ENCODE measurements around the gene CORO2A. TPM values are rescaled to one million over a fixed set of nuclear protein-coding genes. Genes with fewer than 3 reads are reported as not detected.
A peak's percentile ranks its signal among the peaks of the same experiment; 100 is the strongest.
"Not testable (repeated sequence)": the region's sequence is repeated elsewhere in the genome, so short reads cannot be mapped to it uniquely, and the experiment has no call there.

The CORO2A gene
- total RNA-seq, 1 donor from 2014 or later, result 2.4 TPM

GRCh38 chr9:98132806-98133631, 59.4 kb downstream of the CORO2A start:
- no peaks in the 10 kb centered on the region for H3K27me3 ChIP-seq
- DNase-seq (ENCODE audit: low spot score), result peak; percentile 77
- Mint-ChIP-seq H3K4me1 (peaks cover 16% of the 10 kb centered on the region), H3K27me3 (ENCODE audit: insufficient read depth, low read depth) (peaks cover 11% of the 10 kb centered on the region), H3K36me3 (no peaks in the 10 kb centered on the region), H3K4me3 (no peak overlapping the region), H3K9me3 (no peaks in the 10 kb centered on the region), H3K27ac (no peak overlapping the region)
- H3K9ac ChIP-seq, result no peak overlapping the region
- no peaks in the 10 kb centered on the region for H3K36me3 ChIP-seq
- TF ChIP-seq EZH2phosphoT487 (IDR thresholded peaks at IDR 0.05), result peak; percentile 31
- TF ChIP-seq, protein P1, sequence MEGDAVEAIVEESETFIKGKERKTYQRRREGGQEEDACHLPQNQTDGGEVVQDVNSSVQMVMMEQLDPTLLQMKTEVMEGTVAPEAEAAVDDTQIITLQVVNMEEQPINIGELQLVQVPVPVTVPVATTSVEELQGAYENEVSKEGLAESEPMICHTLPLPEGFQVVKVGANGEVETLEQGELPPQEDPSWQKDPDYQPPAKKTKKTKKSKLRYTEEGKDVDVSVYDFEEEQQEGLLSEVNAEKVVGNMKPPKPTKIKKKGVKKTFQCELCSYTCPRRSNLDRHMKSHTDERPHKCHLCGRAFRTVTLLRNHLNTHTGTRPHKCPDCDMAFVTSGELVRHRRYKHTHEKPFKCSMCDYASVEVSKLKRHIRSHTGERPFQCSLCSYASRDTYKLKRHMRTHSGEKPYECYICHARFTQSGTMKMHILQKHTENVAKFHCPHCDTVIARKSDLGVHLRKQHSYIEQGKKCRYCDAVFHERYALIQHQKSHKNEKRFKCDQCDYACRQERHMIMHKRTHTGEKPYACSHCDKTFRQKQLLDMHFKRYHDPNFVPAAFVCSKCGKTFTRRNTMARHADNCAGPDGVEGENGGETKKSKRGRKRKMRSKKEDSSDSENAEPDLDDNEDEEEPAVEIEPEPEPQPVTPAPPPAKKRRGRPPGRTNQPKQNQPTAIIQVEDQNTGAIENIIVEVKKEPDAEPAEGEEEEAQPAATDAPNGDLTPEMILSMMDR (IDR thresholded peaks at IDR 0.05), result peak; percentile 14
- no peak for TF ChIP-seq EZH2 (IDR thresholded peaks at IDR 0.05)
- no peak overlapping the region for H2AFZ ChIP-seq (replicated peaks)
- H4K20me1 ChIP-seq (ENCODE audit: low read depth), result peaks cover 9% of the 10 kb centered on the region
- no peak overlapping the region for H3K4me3 ChIP-seq
- H3K79me2 ChIP-seq (ENCODE audit: low read depth), result no peaks in the 10 kb centered on the region
- peaks cover 14% of the 10 kb centered on the region for H3K4me1 ChIP-seq
- peaks cover 4% of the 10 kb centered on the region for H3F3A ChIP-seq (ENCODE audit: low read depth)
- no peak overlapping the region for H3K27ac ChIP-seq
- peak overlapping the region; percentile 50 for H3K4me2 ChIP-seq
- no peaks in the 10 kb centered on the region for H3K9me3 ChIP-seq (ENCODE audit: low read depth)

DNA sequence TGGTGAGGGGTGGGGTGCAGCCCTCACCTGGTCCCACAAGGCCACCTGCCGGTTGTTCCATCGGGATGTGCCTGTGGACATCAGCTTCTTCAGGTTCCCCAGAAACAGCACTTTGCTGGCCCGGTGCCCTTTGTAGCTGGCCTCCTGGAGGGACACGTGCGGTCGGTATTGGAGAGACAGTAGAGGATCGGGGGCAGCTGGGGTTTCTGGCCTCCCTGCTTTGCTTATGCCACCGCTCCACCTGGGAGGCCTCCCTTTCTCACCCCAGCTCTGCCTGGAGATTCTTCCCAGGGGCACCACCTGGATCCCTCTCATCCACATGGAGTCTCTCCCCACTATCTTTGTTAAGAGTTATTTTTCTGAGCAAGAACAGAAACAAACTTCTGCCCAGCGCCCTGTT, 60.3 kb downstream of the CORO2A start:
- Histone ChIP-seq H3K27ac (no peak overlapping the region), H3K36me3 (no peaks in the 10 kb centered on the region), H3K9me3 (ENCODE audit: low read depth) (no peaks in the 10 kb centered on the region), H2AFZ (replicated peaks) (no peak overlapping the region), H3F3A (ENCODE audit: low read depth) (peaks cover 4% of the 10 kb centered on the region), H3K79me2 (ENCODE audit: low read depth) (no peaks in the 10 kb centered on the region), H4K20me1 (ENCODE audit: low read depth) (peaks cover 9% of the 10 kb centered on the region), H3K4me1 (peaks cover 14% of the 10 kb centered on the region), H3K9ac (no peak overlapping the region), H3K27me3 (no peaks in the 10 kb centered on the region), H3K4me2 (no peak overlapping the region), H3K4me3 (no peak overlapping the region)
- DNase-seq (ENCODE audit: low spot score), result no peak
- H3K27me3 Mint-ChIP-seq (ENCODE audit: insufficient read depth, low read depth), result peaks cover 7% of the 10 kb centered on the region
- H3K27ac Mint-ChIP-seq, result no peak overlapping the region
- peaks cover 16% of the 10 kb centered on the region for H3K4me1 Mint-ChIP-seq
- TF ChIP-seq EZH2phosphoT487 (IDR thresholded peaks at IDR 0.05), result no peak
- TF ChIP-seq EZH2 (IDR thresholded peaks at IDR 0.05), result no peak
- TF ChIP-seq, protein P1 (IDR thresholded peaks at IDR 0.05), result no peak
- H3K9me3 Mint-ChIP-seq, result no peaks in the 10 kb centered on the region
- H3K36me3 Mint-ChIP-seq, result no peaks in the 10 kb centered on the region
- no peak overlapping the region for H3K4me3 Mint-ChIP-seq

- no peak for DNase-seq (ENCODE audit: low spot score)
These were observed 61.7 kb downstream of the CORO2A start for GRCh38 chr9:98130576-98131228.

GRCh38 chr9:98130060-98130459, 62.4 kb downstream of the CORO2A start:
- not testable (repeated sequence) for H3K4me3 ChIP-seq; H3K9ac ChIP-seq; H4K20me1 ChIP-seq (ENCODE audit: low read depth); H3K79me2 ChIP-seq (ENCODE audit: low read depth); H3K4me3 Mint-ChIP-seq; DNase-seq (ENCODE audit: low spot score); H3K9me3 ChIP-seq (ENCODE audit: low read depth); H3K9me3 Mint-ChIP-seq; H3K27ac Mint-ChIP-seq; H3K36me3 ChIP-seq; H3K27me3 ChIP-seq; H3K4me2 ChIP-seq; H2AFZ ChIP-seq (replicated peaks); H3F3A ChIP-seq (ENCODE audit: low read depth); H3K27ac ChIP-seq; H3K36me3 Mint-ChIP-seq
- H3K4me1 ChIP-seq, result peaks cover 14% of the 10 kb centered on the region
- H3K4me1 Mint-ChIP-seq, result peaks cover 16% of the 10 kb centered on the region
- H3K27me3 Mint-ChIP-seq (ENCODE audit: insufficient read depth, low read depth), result peaks cover 11% of the 10 kb centered on the region

More at GRCh38 chr9:98130576-98131228, 61.7 kb downstream of the CORO2A start:
- no peak overlapping the region for H3K9ac ChIP-seq
- Mint-ChIP-seq H3K36me3 (no peaks in the 10 kb centered on the region), H3K27ac (no peak overlapping the region), H3K4me3 (no peak overlapping the region), H3K9me3 (no peaks in the 10 kb centered on the region), H3K27me3 (ENCODE audit: insufficient read depth, low read depth) (peaks cover 11% of the 10 kb centered on the region), H3K4me1 (peaks cover 16% of the 10 kb centered on the region)
- H3K79me2 ChIP-seq (ENCODE audit: low read depth), result no peaks in the 10 kb centered on the region
- peaks cover 14% of the 10 kb centered on the region for H3K4me1 ChIP-seq
- peaks cover 9% of the 10 kb centered on the region for H4K20me1 ChIP-seq (ENCODE audit: low read depth)
- TF ChIP-seq, protein P1 (IDR thresholded peaks at IDR 0.05), result no peak
- no peak for TF ChIP-seq EZH2phosphoT487 (IDR thresholded peaks at IDR 0.05)
- TF ChIP-seq EZH2 (IDR thresholded peaks at IDR 0.05), result no peak
- H3K9me3 ChIP-seq (ENCODE audit: low read depth), result no peaks in the 10 kb centered on the region
- H3K36me3 ChIP-seq, result no peaks in the 10 kb centered on the region
- no peaks in the 10 kb centered on the region for H3K27me3 ChIP-seq
- peaks cover 4% of the 10 kb centered on the region for H3F3A ChIP-seq (ENCODE audit: low read depth)
- no peak overlapping the region for H3K4me3 ChIP-seq
- no peak overlapping the region for H3K27ac ChIP-seq
- H3K4me2 ChIP-seq, result no peak overlapping the region
- H2AFZ ChIP-seq (replicated peaks), result no peak overlapping the region

All from neural progenitor cell (in vitro differentiated cells).